T-helper 17 cell (primary cell): ENCODE data around the gene TTC21A. TPM values are rescaled to one million over a fixed set of nuclear protein-coding genes. Genes with fewer than 3 reads are reported as not detected.

Experiments used
- ATAC-seq: fragments of 150-1000 bp; cut with Tn5 transposase; 2 replicates; pipeline ENCODE4 v1.10.0; 2021; ENCODE audit warnings: mild to moderate bottlenecking, moderate library complexity
- DNase-seq, 3 donors: peaks; one replicate each; pipeline versions ENCODE4 v3.0.0 to v3.0.0-alpha.2; 2020 to 2021
- H3K9me3 ChIP-seq: one replicate; pipeline ENCODE4 v1.7.0; 2013; ENCODE audit warnings: low read length, mild to moderate bottlenecking; ENCODE audit not compliant: control insufficient read depth, poor library complexity, severe bottlenecking
- H3K27ac Mint-ChIP-seq: one replicate; pipeline ENCODE4 v1.8.0; 2022; ENCODE audit warnings: mild to moderate bottlenecking, moderate library complexity, mixed read lengths
- H3K27me3 Mint-ChIP-seq: one replicate; pipeline ENCODE4 v1.8.0; 2022; ENCODE audit warnings: mixed read lengths
- H3K36me3 Mint-ChIP-seq: one replicate; pipeline ENCODE4 v1.8.0; 2022; ENCODE audit warnings: low read depth, mixed read lengths
- H3K4me1 Mint-ChIP-seq: one replicate; pipeline ENCODE4 v1.8.0; 2022; ENCODE audit warnings: mild to moderate bottlenecking, mixed read lengths
- H3K4me3 Mint-ChIP-seq: one replicate; pipeline ENCODE4 v1.8.0; 2022; ENCODE audit warnings: mild to moderate bottlenecking, moderate library complexity, mixed read lengths
- total RNA-seq, 4 donors: library from RNA in 2 of 4; stranded (reverse) in 2 of 4; gene quantifications; one replicate each; pipeline ENCODE4 v1.2.3 and lab custom pipeline; 2022 to 2026

The TTC21A gene
- total RNA-seq, 2 donors from 2014 or later = 3.5 to 12.3 TPM

GRCh38 chr3:39130026-39130425, 22.5 kb downstream of the TTC21A start:
- no peak overlapping the region for H3K27ac Mint-ChIP-seq
- no peak overlapping the region for H3K4me3 Mint-ChIP-seq
- H3K36me3 Mint-ChIP-seq = no peaks in the 10 kb centered on the region
- DNase-seq (no peak), ATAC-seq (no peak)
- H3K9me3 ChIP-seq = no peaks in the 10 kb centered on the region
- H3K27me3 Mint-ChIP-seq = no peaks in the 10 kb centered on the region
- H3K4me1 Mint-ChIP-seq = peaks cover 39% of the 10 kb centered on the region

- peak overlapping the region; percentile 39 for H3K27ac Mint-ChIP-seq
- H3K4me1 Mint-ChIP-seq = peaks cover 43% of the 10 kb centered on the region
- no peak for ATAC-seq
- H3K9me3 ChIP-seq = no peaks in the 10 kb centered on the region
- no peak for DNase-seq
- H3K27me3 Mint-ChIP-seq = no peaks in the 10 kb centered on the region
- peak overlapping the region; percentile 25 for H3K4me3 Mint-ChIP-seq
- H3K36me3 Mint-ChIP-seq = no peaks in the 10 kb centered on the region
Observed at GRCh38 chr3:39130693-39131265, 23.3 kb downstream of the TTC21A start.

- Mint-ChIP-seq H3K27ac (no peak overlapping the region), H3K27me3 (no peaks in the 10 kb centered on the region), H3K36me3 (no peaks in the 10 kb centered on the region), H3K4me3 (no peak overlapping the region), H3K4me1 (peaks cover 41% of the 10 kb centered on the region)
- DNase-seq = no peak
- no peaks in the 10 kb centered on the region for H3K9me3 ChIP-seq
- ATAC-seq = no peak
Observed at GRCh38 chr3:39132096-39133092, 24.9 kb downstream of the TTC21A start.

- Mint-ChIP-seq H3K4me3 (no peak overlapping the region), H3K27ac (peak overlapping the region; percentile 73), H3K36me3 (peaks cover 2% of the 10 kb centered on the region), H3K27me3 (no peaks in the 10 kb centered on the region), H3K4me1 (peaks cover 34% of the 10 kb centered on the region)
- no peaks in the 10 kb centered on the region for H3K9me3 ChIP-seq
- ATAC-seq (no peak), DNase-seq (no peak)
Observed at GRCh38 chr3:39133093-39133490, 25.6 kb downstream of the TTC21A start.

GRCh38 chr3:39133822-39134221, 26.3 kb downstream of the TTC21A start:
- H3K36me3 Mint-ChIP-seq = peaks cover 2% of the 10 kb centered on the region
- no peaks in the 10 kb centered on the region for H3K9me3 ChIP-seq
- H3K4me1 Mint-ChIP-seq = peaks cover 32% of the 10 kb centered on the region
- H3K4me3 Mint-ChIP-seq = no peak overlapping the region
- DNase-seq (no peak), ATAC-seq (no peak)
- H3K27ac Mint-ChIP-seq = peak overlapping the region; percentile 73
- H3K27me3 Mint-ChIP-seq = no peaks in the 10 kb centered on the region

- Mint-ChIP-seq H3K4me1 (peaks cover 33% of the 10 kb centered on the region), H3K4me3 (no peak overlapping the region), H3K27ac (no peak overlapping the region), H3K27me3 (no peaks in the 10 kb centered on the region), H3K36me3 (peaks cover 2% of the 10 kb centered on the region)
- ATAC-seq = no peak
- no peaks in the 10 kb centered on the region for H3K9me3 ChIP-seq
- no peak for DNase-seq
Observed at GRCh38 chr3:39134305-39134704, 26.8 kb downstream of the TTC21A start.

GRCh38 chr3:39135170-39135805, 27.8 kb downstream of the TTC21A start:
- DNase-seq (no peak), ATAC-seq (no peak)
- H3K4me3 Mint-ChIP-seq = peak overlapping the region; percentile 19
- H3K4me1 Mint-ChIP-seq = peaks cover 30% of the 10 kb centered on the region
- H3K27me3 Mint-ChIP-seq = no peaks in the 10 kb centered on the region
- no peak overlapping the region for H3K27ac Mint-ChIP-seq
- H3K9me3 ChIP-seq = no peaks in the 10 kb centered on the region
- peaks cover 2% of the 10 kb centered on the region for H3K36me3 Mint-ChIP-seq

GRCh38 chr3:39136533-39137434, 29.3 kb downstream of the TTC21A start:
- peak overlapping the region; percentile 5 for H3K4me3 Mint-ChIP-seq
- peaks cover 31% of the 10 kb centered on the region for H3K4me1 Mint-ChIP-seq
- DNase-seq (no peak), ATAC-seq (no peak)
- H3K9me3 ChIP-seq = no peaks in the 10 kb centered on the region
- H3K36me3 Mint-ChIP-seq = peaks cover 2% of the 10 kb centered on the region
- no peaks in the 10 kb centered on the region for H3K27me3 Mint-ChIP-seq
- H3K27ac Mint-ChIP-seq = peak overlapping the region; percentile 85

- ATAC-seq (no peak), DNase-seq (no peak)
- peak overlapping the region; percentile 85 for H3K27ac Mint-ChIP-seq
- no peaks in the 10 kb centered on the region for H3K27me3 Mint-ChIP-seq
- H3K4me1 Mint-ChIP-seq = peaks cover 27% of the 10 kb centered on the region
- no peaks in the 10 kb centered on the region for H3K9me3 ChIP-seq
- H3K4me3 Mint-ChIP-seq = peak overlapping the region; percentile 19
- peaks cover 2% of the 10 kb centered on the region for H3K36me3 Mint-ChIP-seq
Observed at GRCh38 chr3:39137435-39137936, 30.0 kb downstream of the TTC21A start.

- Mint-ChIP-seq H3K36me3 (peaks cover 2% of the 10 kb centered on the region), H3K27ac (peak overlapping the region; percentile 85), H3K27me3 (no peaks in the 10 kb centered on the region), H3K4me1 (peaks cover 29% of the 10 kb centered on the region), H3K4me3 (peak overlapping the region; percentile 19)
- no peaks in the 10 kb centered on the region for H3K9me3 ChIP-seq
- ATAC-seq = peak; percentile 9
- no peak for DNase-seq
Observed at GRCh38 chr3:39137991-39138803, 30.7 kb downstream of the TTC21A start.

GRCh38 chr3:39138804-39139415, 31.4 kb downstream of the TTC21A start:
- no peak overlapping the region for H3K4me3 Mint-ChIP-seq
- ATAC-seq (peak; percentile 3), DNase-seq (no peak)
- H3K4me1 Mint-ChIP-seq = peaks cover 32% of the 10 kb centered on the region
- no peaks in the 10 kb centered on the region for H3K27me3 Mint-ChIP-seq
- H3K27ac Mint-ChIP-seq = peak overlapping the region; percentile 85
- H3K9me3 ChIP-seq = no peaks in the 10 kb centered on the region
- H3K36me3 Mint-ChIP-seq = peaks cover 2% of the 10 kb centered on the region
